ENCODE measurements around the gene MTARC2.

GRCh38 chr1:220734571-220735326, 13.4 kb upstream of the MTARC2 start:
- TF ChIP-seq CTCF (optimal IDR thresholded peaks at IDR 0.05 in 1 of 3, IDR thresholded peaks at IDR 0.05 in 1 of 3, conservative IDR thresholded peaks at IDR 0.05 in 1 of 3; ENCODE audit: extremely low read depth in 1 of 3, insufficient read depth in 2 of 3, low read length in 3 of 3), result no peak
- TF ChIP-seq EZH2 (IDR thresholded peaks at IDR 0.05; ENCODE audit: low read length), result no peak

Measured in keratinocyte (primary cell).